H9 (cell line): ENCODE data around the gene PRCD. TPM values are rescaled to one million over a fixed set of nuclear protein-coding genes. Genes with fewer than 3 reads are reported as not detected.

Experiments
- DNase-seq: peaks from one replicate; pipeline ENCODE4 v3.0.0-alpha.2; 2017
- H2AFZ ChIP-seq: one replicate; pipeline ENCODE4 v1.6.1; 2013; ENCODE audit warnings: mild to moderate bottlenecking, low read length, control low read depth, moderate library complexity
- H2AK5ac ChIP-seq: 2 replicates; pipeline ENCODE4 v1.6.1; 2013; ENCODE audit warnings: low read length, control low read depth, mixed read lengths; ENCODE audit not compliant: insufficient read length
- H2BK120ac ChIP-seq: one replicate; pipeline ENCODE4 v1.6.1; 2013; ENCODE audit warnings: low read depth, mild to moderate bottlenecking, low read length, control low read depth, inconsistent platforms; ENCODE audit not compliant: poor library complexity, severe bottlenecking
- H2BK12ac ChIP-seq: 2 replicates; pipeline ENCODE4 v1.6.1; 2013; ENCODE audit warnings: low read length, control low read depth, mixed read lengths, low read depth; ENCODE audit not compliant: insufficient read length
- H2BK15ac ChIP-seq: 2 replicates; pipeline ENCODE4 v1.6.1; 2013; ENCODE audit warnings: low read depth, low read length, control low read depth
- H2BK20ac ChIP-seq: one replicate; pipeline ENCODE4 v1.6.1; 2013; ENCODE audit warnings: low read depth, mild to moderate bottlenecking, low read length, control low read depth, inconsistent platforms; ENCODE audit not compliant: poor library complexity, severe bottlenecking
- H2BK5ac ChIP-seq: 2 replicates; pipeline ENCODE4 v1.6.1; 2013; ENCODE audit warnings: low read length, control low read depth, mixed read lengths; ENCODE audit not compliant: insufficient read length
- H3K14ac ChIP-seq: 2 replicates; pipeline ENCODE4 v1.6.1; 2013; ENCODE audit warnings: low read length, control low read depth; ENCODE audit not compliant: insufficient read depth
- H3K18ac ChIP-seq: 2 replicates; pipeline ENCODE4 v1.6.1; 2013; ENCODE audit warnings: low read depth, mild to moderate bottlenecking, mixed read lengths, low read length, control low read depth; ENCODE audit not compliant: insufficient read length
- H3K23ac ChIP-seq: 2 replicates; pipeline ENCODE4 v1.6.1; 2013; ENCODE audit warnings: low read length, control low read depth, mixed read lengths, low read depth; ENCODE audit not compliant: insufficient read length
- H3K23me2 ChIP-seq: 2 replicates; pipeline ENCODE4 v1.6.1; 2013; ENCODE audit warnings: low read depth, mild to moderate bottlenecking, mixed read lengths, low read length, control low read depth; ENCODE audit not compliant: insufficient read length, poor library complexity, severe bottlenecking
- H3K27ac ChIP-seq: 2 replicates; pipeline ENCODE4 v1.5.1; 2013; ENCODE audit warnings: low read length, control low read depth, mixed read lengths, low read depth; ENCODE audit not compliant: insufficient read length
- H3K27me3 ChIP-seq: 2 replicates; pipeline ENCODE4 v1.6.1; 2013; ENCODE audit warnings: low read length, control low read depth, inconsistent platforms; ENCODE audit not compliant: insufficient read depth
- H3K4ac ChIP-seq: 2 replicates; pipeline ENCODE4 v1.6.1; 2013; ENCODE audit warnings: low read depth, mild to moderate bottlenecking, control low read depth, inconsistent platforms, low read length, moderate library complexity
- H3K4me1 ChIP-seq: 2 replicates; pipeline ENCODE4 v1.6.1; 2013; ENCODE audit warnings: low read length, control low read depth, inconsistent platforms; ENCODE audit not compliant: insufficient read depth
- H3K4me2 ChIP-seq: 2 replicates; pipeline ENCODE4 v1.6.1; 2013; ENCODE audit warnings: low read length, control low read depth, mixed read lengths; ENCODE audit not compliant: insufficient read length, insufficient read depth
- H3K56ac ChIP-seq: 2 replicates; pipeline ENCODE4 v1.6.1; 2013; ENCODE audit warnings: low read depth, mild to moderate bottlenecking, mixed read lengths, low read length, control low read depth; ENCODE audit not compliant: insufficient read length
- H3K79me1 ChIP-seq: 2 replicates; pipeline ENCODE4 v1.6.1; 2013; ENCODE audit warnings: low read depth, mild to moderate bottlenecking, moderate library complexity, low read length, control low read depth, inconsistent platforms; ENCODE audit not compliant: insufficient read depth, poor library complexity, severe bottlenecking
- H3K79me2 ChIP-seq: 2 replicates; pipeline ENCODE4 v1.6.1; 2013; ENCODE audit warnings: low read length, control low read depth, inconsistent platforms; ENCODE audit not compliant: insufficient read depth
- H3K9ac ChIP-seq: 2 replicates; pipeline ENCODE4 v1.6.1; 2013; ENCODE audit warnings: low read length, control low read depth, mixed read lengths; ENCODE audit not compliant: insufficient read length; ENCODE audit errors: extremely low read depth
- H3K9me3 ChIP-seq: one replicate; pipeline ENCODE4 v1.6.1; 2013; ENCODE audit warnings: low read depth, low read length, inconsistent platforms; ENCODE audit not compliant: control insufficient read depth
- H3T11ph ChIP-seq: one replicate; pipeline ENCODE4 v1.6.1; 2013; ENCODE audit warnings: mild to moderate bottlenecking, low read length, control low read depth, inconsistent platforms
- H4K20me1 ChIP-seq: one replicate; pipeline ENCODE4 v1.6.1; 2013; ENCODE audit not compliant: control insufficient read depth, insufficient read length, insufficient read depth
- H4K5ac ChIP-seq: 2 replicates; pipeline ENCODE4 v1.6.1; 2013; ENCODE audit warnings: low read depth, mild to moderate bottlenecking, mixed read lengths, low read length, control low read depth; ENCODE audit not compliant: insufficient read length
- H4K8ac ChIP-seq: replicated peaks from 2 replicates; pipeline ENCODE4 v1.6.1; 2013; ENCODE audit warnings: low read length, control low read depth, mixed read lengths, low read depth; ENCODE audit not compliant: insufficient read length
- H4K91ac ChIP-seq: 2 replicates; pipeline ENCODE4 v1.6.1; 2013; ENCODE audit warnings: low read depth, mild to moderate bottlenecking, moderate library complexity, mixed read lengths, low read length, control low read depth; ENCODE audit not compliant: insufficient read length
- H3K27ac Mint-ChIP-seq, 3 experiments: 2 replicates in 2 of 3; 3 replicates in 1 of 3; pipeline ENCODE4 v1.8.0; 2020 to 2021; ENCODE audit warnings: mixed read lengths in 3 of 3, mild to moderate bottlenecking in 1 of 3, moderate library complexity in 1 of 3
- H3K27me3 Mint-ChIP-seq: 2 replicates; pipeline ENCODE4 v1.8.0; 2021; ENCODE audit warnings: low read depth, mild to moderate bottlenecking, moderate library complexity, mixed read lengths
- H3K36me3 Mint-ChIP-seq, 3 experiments: 2 replicates in 2 of 3; 3 replicates in 1 of 3; pipeline ENCODE4 v1.8.0; 2020 to 2021; ENCODE audit warnings: low read depth in 3 of 3, mixed read lengths in 3 of 3; ENCODE audit not compliant: insufficient read depth in 1 of 3
- H3K4me1 Mint-ChIP-seq, 2 experiments: 2 replicates each; pipeline ENCODE4 v1.8.0; 2020; ENCODE audit warnings: mixed read lengths in 2 of 2
- H3K4me3 Mint-ChIP-seq, 2 experiments: 2 replicates in 1 of 2; 3 replicates in 1 of 2; pipeline ENCODE4 v1.8.0; 2020 to 2021; ENCODE audit warnings: mild to moderate bottlenecking in 2 of 2, mixed read lengths in 2 of 2, moderate library complexity in 1 of 2
- H3K9me3 Mint-ChIP-seq, 2 experiments: 2 replicates in 1 of 2; 3 replicates in 1 of 2; pipeline ENCODE4 v1.8.0; 2020; ENCODE audit warnings: mild to moderate bottlenecking in 2 of 2, mixed read lengths in 2 of 2, moderate library complexity in 1 of 2
- CTCF ChIP-seq: fragments of 200-600 bp; sonication (generic); conservative IDR thresholded peaks from 3 replicates; pipeline ENCODE4 v1.8.0; 2021; ENCODE audit warnings: antibody characterized with exemption, mild to moderate bottlenecking
- WGBS: extraction: QIAGEN DNeasy Blood & Tissue Kit; methylation state at CpG from one replicate; pipeline ENCODE4 v1.1.7; 2013; ENCODE audit warnings: missing lambda C conversion rate, low lambda C conversion rate, mixed read lengths; ENCODE audit not compliant: insufficient read length; ENCODE audit errors: extremely low coverage; 5-methylcytosine and 5-hydroxymethylcytosine counted together
- total RNA-seq: library from RNA; stranded (reverse); gene quantifications from 2 replicates; pipeline ENCODE4 v1.2.1, GENCODE V29; 2021

Gene PRCD
- total RNA-seq, 1 experiment from 2014 or later: 0.46 TPM

- H3K4me1 ChIP-seq: no peaks in the 10 kb centered on the region; the same call in 1 of the 2 replicates
- no peak overlapping the region for H3K4me2 ChIP-seq
- no peak overlapping the region for H3K23ac ChIP-seq
- H3K56ac ChIP-seq: no peak overlapping the region
- no peaks in the 10 kb centered on the region for H3K27me3 ChIP-seq
- H3K79me2 ChIP-seq: no peaks in the 10 kb centered on the region
- no peak overlapping the region for H2BK120ac ChIP-seq
- H3K18ac ChIP-seq: no peak overlapping the region
- no peak overlapping the region for H4K8ac ChIP-seq
- H3K14ac ChIP-seq: no peak overlapping the region
- H2AFZ ChIP-seq: no peak overlapping the region
- H3K4me1 Mint-ChIP-seq: peaks cover 6 to 12% of the 10 kb centered on the region in 2 experiments; a peak in 3 of 4 replicates
- no peak overlapping the region for H2BK5ac ChIP-seq
- H3K9ac ChIP-seq: no peak overlapping the region
- H3K4me3 Mint-ChIP-seq: 0 out of 5 replicates have a peak overlapping the region, but pooled peaks of 1 of the 2 experiments have one; percentile 2
- no peaks in the 10 kb centered on the region for H3K36me3 Mint-ChIP-seq
- WGBS: no CpG with 5 or more reads among the region's 4 CpGs
- H3K9me3 ChIP-seq: no peaks in the 10 kb centered on the region
- no peak overlapping the region for H3T11ph ChIP-seq
- no peak overlapping the region for H4K91ac ChIP-seq
- H4K20me1 ChIP-seq: no peaks in the 10 kb centered on the region
- H3K9me3 Mint-ChIP-seq: peaks cover 0 to 3% of the 10 kb centered on the region in 2 experiments; a peak in 1 of 5 replicates
- no peaks in the 10 kb centered on the region for H3K23me2 ChIP-seq
- H3K4ac ChIP-seq: no peak overlapping the region
- H3K27ac Mint-ChIP-seq: peak overlapping the region in 1 of 3 experiments; percentile 50; a peak in 1 of 7 replicates
- no peak overlapping the region for H2BK20ac ChIP-seq
- no peak overlapping the region for H3K27ac ChIP-seq
- H4K5ac ChIP-seq: no peak overlapping the region
- no peak for TF ChIP-seq CTCF
- H2AK5ac ChIP-seq: no peak overlapping the region
- no peak for DNase-seq
- H3K27me3 Mint-ChIP-seq: peaks cover 12% of the 10 kb centered on the region
- no peak overlapping the region for H2BK12ac ChIP-seq
- H2BK15ac ChIP-seq: no peak overlapping the region
- no peaks in the 10 kb centered on the region for H3K79me1 ChIP-seq
Observed at GRCh38 chr17:76593959-76594358, 54.1 kb downstream of the PRCD start.
